Endothelial cell (in vitro differentiated cells): Measurements from ENCODE around the gene KATNB1. TPM values are rescaled to one million over a fixed set of nuclear protein-coding genes. Genes with fewer than 3 reads are reported as not detected.
A peak's percentile ranks its signal among the peaks of the same experiment; 100 is the strongest.
"Not testable (repeated sequence)": the region's sequence is repeated elsewhere in the genome, so short reads cannot be mapped to it uniquely, and the experiment has no call there.

Source experiments
- DNase-seq: peaks from one replicate; pipeline ENCODE4 v3.0.0; 2021; ENCODE audit warnings: low spot score
- H3K27ac Mint-ChIP-seq: one replicate; pipeline ENCODE4 v1.8.0; 2021; ENCODE audit warnings: mixed read lengths, inconsistent platforms; ENCODE audit not compliant: unreplicated experiment
- H3K27me3 Mint-ChIP-seq: one replicate; pipeline ENCODE4 v1.8.0; 2021; ENCODE audit warnings: mild to moderate bottlenecking, moderate library complexity, mixed read lengths, inconsistent platforms; ENCODE audit not compliant: unreplicated experiment
- H3K36me3 Mint-ChIP-seq: one replicate; pipeline ENCODE4 v1.8.0; 2021; ENCODE audit warnings: mild to moderate bottlenecking, low read depth, mixed read lengths, inconsistent platforms; ENCODE audit not compliant: unreplicated experiment
- H3K4me1 Mint-ChIP-seq: one replicate; pipeline ENCODE4 v1.8.0; 2021; ENCODE audit warnings: mild to moderate bottlenecking, mixed read lengths, inconsistent platforms; ENCODE audit not compliant: unreplicated experiment
- H3K4me3 Mint-ChIP-seq: one replicate; pipeline ENCODE4 v1.8.0; 2021; ENCODE audit warnings: mild to moderate bottlenecking, mixed read lengths, inconsistent platforms; ENCODE audit not compliant: unreplicated experiment
- H3K9me3 Mint-ChIP-seq: one replicate; pipeline ENCODE4 v1.8.0; 2021; ENCODE audit warnings: mixed read lengths, inconsistent platforms; ENCODE audit not compliant: unreplicated experiment
- CTCF ChIP-seq: fragments of 200-600 bp; sonication (generic); IDR thresholded peaks from one replicate; pipeline ENCODE4 v1.5.0; 2021; ENCODE audit warnings: antibody characterized with exemption; ENCODE audit not compliant: unreplicated experiment
- total RNA-seq: library from RNA; stranded (reverse); fragmentation: NEBNext Ultra II Directional; extraction: Animal tissue kit (Norgen Biotek cat#: 25700); gene quantifications from one replicate; pipeline ENCODE4 v1.2.1, GENCODE V29; 2021; ENCODE audit not compliant: unreplicated experiment

The KATNB1 gene
- total RNA-seq, 1 donor from 2014 or later, result 29.2 TPM

- no peak for TF ChIP-seq CTCF
- H3K4me1 Mint-ChIP-seq, result peaks cover 7% of the 10 kb centered on the region
- no peak for DNase-seq
- peaks cover 8% of the 10 kb centered on the region for H3K27me3 Mint-ChIP-seq
- no peaks in the 10 kb centered on the region for H3K9me3 Mint-ChIP-seq
- H3K27ac Mint-ChIP-seq, result no peak overlapping the region
- H3K36me3 Mint-ChIP-seq, result peaks cover 6% of the 10 kb centered on the region
- no peak overlapping the region for H3K4me3 Mint-ChIP-seq
These were observed 56.4 kb downstream of the KATNB1 start for GRCh38 chr16:57791893-57792461.

GRCh38 chr16:57794849-57795430, 59.4 kb downstream of the KATNB1 start:
- Mint-ChIP-seq H3K4me1 (peaks cover 22% of the 10 kb centered on the region), H3K9me3 (no peaks in the 10 kb centered on the region), H3K36me3 (peaks cover 6% of the 10 kb centered on the region), H3K4me3 (no peak overlapping the region), H3K27ac (no peak overlapping the region), H3K27me3 (peaks cover 13% of the 10 kb centered on the region)
- no peak for TF ChIP-seq CTCF
- DNase-seq, result no peak

- H3K4me1 Mint-ChIP-seq, result peaks cover 28% of the 10 kb centered on the region
- no peaks in the 10 kb centered on the region for H3K9me3 Mint-ChIP-seq
- peak; percentile 35 for TF ChIP-seq CTCF
- no peak overlapping the region for H3K27ac Mint-ChIP-seq
- H3K36me3 Mint-ChIP-seq, result peaks cover 6% of the 10 kb centered on the region
- H3K4me3 Mint-ChIP-seq, result no peak overlapping the region
- peak; percentile 54 for DNase-seq
- peaks cover 17% of the 10 kb centered on the region for H3K27me3 Mint-ChIP-seq
These were observed 59.9 kb downstream of the KATNB1 start for GRCh38 chr16:57795431-57795878.

GRCh38 chr16:57796014-57796413, 60.4 kb downstream of the KATNB1 start:
- H3K4me3 Mint-ChIP-seq, DNase-seq, H3K36me3 Mint-ChIP-seq, H3K27ac Mint-ChIP-seq, H3K9me3 Mint-ChIP-seq: not testable (repeated sequence)
- Mint-ChIP-seq H3K27me3 (peaks cover 21% of the 10 kb centered on the region), H3K4me1 (peaks cover 33% of the 10 kb centered on the region)

GRCh38 chr16:57797216-57797525, 61.6 kb downstream of the KATNB1 start:
- DNase-seq, result no peak
- Mint-ChIP-seq H3K27ac (no peak overlapping the region), H3K27me3 (peaks cover 21% of the 10 kb centered on the region), H3K9me3 (no peaks in the 10 kb centered on the region), H3K4me3 (no peak overlapping the region), H3K4me1 (peaks cover 35% of the 10 kb centered on the region), H3K36me3 (peaks cover 2% of the 10 kb centered on the region)
- TF ChIP-seq CTCF, result no peak
